Naive B cell (primary cell): ENCODE data around the gene THG1L. TPM values are rescaled to one million over a fixed set of nuclear protein-coding genes. Genes with fewer than 3 reads are reported as not detected.
A peak's percentile ranks its signal among the peaks of the same experiment; 100 is the strongest.

Experiments
- ATAC-seq, 2 donors: fragments of 150-1000 bp; cut with Tn5 transposase; 2 replicates each; pipeline ENCODE4 v1.10.0; 2021; ENCODE audit warnings: low read depth in 2 of 2, mild to moderate bottlenecking in 2 of 2, moderate library complexity in 2 of 2
- DNase-seq: peaks from one replicate; pipeline ENCODE4 v3.0.0; 2022
- H3K27ac Mint-ChIP-seq, 6 donors: one replicate each; pipeline ENCODE4 v1.8.0; 2020 to 2022; ENCODE audit warnings: mild to moderate bottlenecking in 6 of 6, mixed read lengths in 6 of 6, moderate library complexity in 5 of 6, inconsistent platforms in 2 of 6
- H3K27me3 Mint-ChIP-seq, 3 donors: one replicate each; pipeline ENCODE4 v1.8.0; 2021 to 2022; ENCODE audit warnings: mixed read lengths in 3 of 3, mild to moderate bottlenecking in 1 of 3
- H3K36me3 Mint-ChIP-seq, 2 donors: one replicate each; pipeline ENCODE4 v1.8.0; 2020 to 2022; ENCODE audit warnings: mixed read lengths in 2 of 2, inconsistent platforms in 1 of 2, mild to moderate bottlenecking in 1 of 2
- H3K4me1 Mint-ChIP-seq, 3 donors: one replicate each; pipeline ENCODE4 v1.8.0; 2020 to 2022; ENCODE audit warnings: mixed read lengths in 3 of 3, inconsistent platforms in 1 of 3, mild to moderate bottlenecking in 1 of 3, moderate library complexity in 1 of 3
- H3K4me3 Mint-ChIP-seq, 8 donors: one replicate each; pipeline ENCODE4 v1.8.0; 2020 to 2022; ENCODE audit warnings: mild to moderate bottlenecking in 8 of 8, mixed read lengths in 8 of 8, moderate library complexity in 8 of 8, inconsistent platforms in 2 of 8
- H3K9me3 Mint-ChIP-seq, 7 donors: one replicate each; pipeline ENCODE4 v1.8.0; 2020 to 2022; ENCODE audit warnings: mixed read lengths in 7 of 7, mild to moderate bottlenecking in 5 of 7, inconsistent platforms in 2 of 7, moderate library complexity in 1 of 7
- polyA plus RNA-seq, 6 donors: library from polyadenylated mRNA; unstranded; fragments of 300-500 nt; fragmentation: Illumina TruSeq; gene quantifications; one replicate each; pipeline ENCODE4 v1.2.3, GENCODE V29; 2021; ENCODE audit warnings: low read depth in 6 of 6

Gene THG1L
- polyA plus RNA-seq, 6 donors from 2014 or later, result 3.8 to 8.4 (median 5.6) TPM

DNA sequence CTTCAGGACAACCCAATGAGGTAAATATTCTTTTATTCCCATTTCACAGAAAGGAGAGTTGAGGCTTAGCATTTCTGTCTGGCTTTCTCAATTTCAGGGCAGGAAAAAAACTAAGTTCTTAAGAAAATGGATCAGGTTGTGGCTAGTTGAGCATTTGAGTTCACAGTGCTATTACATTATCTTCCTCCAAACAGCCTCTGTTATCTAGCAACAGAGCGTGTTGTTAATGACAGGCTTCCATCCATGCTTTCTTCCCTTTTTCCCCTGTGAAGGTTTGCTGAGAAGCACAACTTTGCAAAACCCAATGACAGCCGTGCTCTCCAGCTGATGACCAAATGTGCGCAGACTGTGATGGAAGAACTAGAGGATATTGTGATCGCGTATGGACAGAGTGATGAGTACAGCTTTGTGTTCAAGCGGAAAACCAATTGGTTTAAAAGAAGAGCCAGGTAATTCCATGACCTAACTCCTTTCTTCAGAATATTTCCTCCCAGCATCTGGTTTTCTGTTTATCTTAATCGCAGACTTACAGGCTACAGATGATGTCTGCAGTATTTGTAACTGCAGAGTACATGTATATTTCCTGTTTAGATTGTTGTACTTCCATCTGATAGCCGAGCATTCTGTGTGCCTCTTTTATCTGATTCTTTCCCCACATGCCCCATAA, 1.5 kb downstream of the THG1L start:
- H3K36me3 Mint-ChIP-seq, result peaks cover 0 to 7% of the 10 kb centered on the region in 2 donors
- no peaks in the 10 kb centered on the region for H3K9me3 Mint-ChIP-seq
- no peaks in the 10 kb centered on the region for H3K27me3 Mint-ChIP-seq
- no peak for DNase-seq
- H3K4me3 Mint-ChIP-seq, result peak overlapping the region in 6 of 8 donors; percentile 34 to 98 (median 67)
- peak overlapping the region in 5 of 6 donors; percentile 16 to 96 (median 54) for H3K27ac Mint-ChIP-seq
- no peak for ATAC-seq
- H3K4me1 Mint-ChIP-seq, result peaks cover 19 to 39% (median 26%) of the 10 kb centered on the region in 3 donors

DNA sequence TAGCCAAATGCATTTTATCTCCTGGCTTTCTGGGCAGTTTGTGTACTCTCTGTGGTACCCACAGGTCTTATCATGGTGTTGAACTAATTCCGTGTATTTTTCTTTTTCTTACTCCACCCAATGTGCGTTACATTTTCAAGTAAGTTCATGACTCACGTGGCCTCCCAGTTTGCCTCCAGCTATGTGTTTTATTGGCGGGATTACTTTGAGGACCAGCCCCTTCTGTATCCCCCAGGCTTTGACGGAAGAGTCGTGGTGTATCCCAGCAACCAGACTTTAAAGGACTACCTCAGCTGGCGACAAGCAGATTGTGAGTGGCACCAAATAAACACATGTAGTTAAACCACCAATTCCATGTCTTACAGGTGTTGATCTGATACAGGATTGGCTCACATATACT, 3.2 kb downstream of the THG1L start:
- Mint-ChIP-seq H3K36me3 (peaks cover 0 to 7% of the 10 kb centered on the region in 2 donors), H3K27ac (peak overlapping the region in 2 of 6 donors; percentile 50 to 53), H3K27me3 (no peaks in the 10 kb centered on the region), H3K4me1 (peaks cover 19 to 32% (median 26%) of the 10 kb centered on the region in 3 donors), H3K4me3 (peak overlapping the region in 1 of 8 donors; percentile 5), H3K9me3 (no peaks in the 10 kb centered on the region)
- no peak for ATAC-seq
- no peak for DNase-seq

DNA sequence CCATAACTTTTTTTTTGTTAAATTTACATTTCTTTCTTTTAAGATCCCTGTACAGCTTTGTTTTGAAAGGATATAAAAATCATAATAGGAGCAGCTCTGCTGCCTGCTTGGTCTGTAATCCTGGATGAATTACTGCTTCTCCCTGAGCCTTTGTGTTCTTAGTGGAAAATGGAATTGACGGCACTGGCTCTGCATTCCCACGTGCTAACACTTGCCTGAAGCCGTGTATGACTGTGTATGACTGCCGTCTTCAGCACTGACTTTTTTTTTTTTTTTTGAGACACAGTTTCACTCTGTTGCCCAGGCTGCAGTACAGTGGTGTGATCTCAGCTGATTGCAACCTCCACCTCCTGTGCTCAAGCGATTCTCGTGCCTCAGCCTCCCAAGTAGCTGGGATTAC, 4.8 kb downstream of the THG1L start:
- no peak overlapping the region for H3K4me3 Mint-ChIP-seq
- no peak for ATAC-seq

DNA sequence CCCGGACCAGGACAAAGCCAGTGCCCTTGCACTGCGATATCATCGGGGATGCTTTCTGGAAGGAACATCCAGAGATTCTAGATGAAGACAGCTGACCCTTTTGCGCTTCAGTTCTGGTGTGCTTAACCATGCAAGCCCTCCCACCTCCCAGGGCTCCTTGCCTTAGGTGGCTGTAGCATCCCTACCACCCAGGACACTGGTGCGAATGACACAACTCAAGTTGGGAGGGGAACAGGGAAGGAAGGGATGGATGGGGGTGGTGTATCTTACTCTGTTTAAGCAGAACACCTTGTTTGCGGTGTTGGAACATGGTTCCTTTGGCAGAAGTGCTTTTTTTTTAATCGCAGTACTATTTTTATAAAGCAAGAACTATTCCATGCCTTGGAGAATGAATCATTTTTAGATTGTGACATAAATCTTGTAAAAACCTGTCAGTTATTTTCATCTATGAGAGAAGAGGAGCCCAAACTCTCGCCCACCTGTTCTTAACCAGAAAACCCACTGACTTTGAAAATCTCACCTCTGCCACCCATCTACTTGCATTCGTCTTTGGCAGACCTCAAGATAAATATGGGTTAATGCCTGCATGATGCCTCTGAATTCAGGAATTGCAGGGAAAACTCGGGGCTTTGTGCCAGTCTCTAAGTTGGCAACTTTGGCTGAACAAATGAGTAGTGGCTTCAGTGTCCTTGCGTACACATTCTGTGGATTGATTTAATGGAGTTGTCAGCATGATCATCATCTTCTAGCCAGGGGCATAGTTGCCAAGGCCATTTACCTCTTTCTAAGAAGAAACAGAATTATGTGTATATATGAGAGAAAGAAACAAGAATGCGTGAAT, 8.4 kb downstream of the THG1L start:
- peak overlapping the region in 1 of 6 donors; percentile 64 for H3K27ac Mint-ChIP-seq
- DNase-seq (no peak), ATAC-seq (no peak)
- peak overlapping the region in 1 of 8 donors; percentile 72 for H3K4me3 Mint-ChIP-seq
- H3K27me3 Mint-ChIP-seq, result no peaks in the 10 kb centered on the region
- peaks cover 0 to 3% of the 10 kb centered on the region in 2 donors for H3K36me3 Mint-ChIP-seq
- no peaks in the 10 kb centered on the region for H3K9me3 Mint-ChIP-seq
- peaks cover 11 to 19% (median 16%) of the 10 kb centered on the region in 3 donors for H3K4me1 Mint-ChIP-seq

More for the DNA sequence above, 4.8 kb downstream of the THG1L start:
- H3K36me3 Mint-ChIP-seq, result peaks cover 0 to 7% of the 10 kb centered on the region in 2 donors
- H3K27me3 Mint-ChIP-seq, result no peaks in the 10 kb centered on the region
- peak overlapping the region in 1 of 6 donors; percentile 52 for H3K27ac Mint-ChIP-seq
- peaks cover 11 to 23% (median 18%) of the 10 kb centered on the region in 3 donors for H3K4me1 Mint-ChIP-seq
- no peak for DNase-seq
- no peaks in the 10 kb centered on the region for H3K9me3 Mint-ChIP-seq

DNA sequence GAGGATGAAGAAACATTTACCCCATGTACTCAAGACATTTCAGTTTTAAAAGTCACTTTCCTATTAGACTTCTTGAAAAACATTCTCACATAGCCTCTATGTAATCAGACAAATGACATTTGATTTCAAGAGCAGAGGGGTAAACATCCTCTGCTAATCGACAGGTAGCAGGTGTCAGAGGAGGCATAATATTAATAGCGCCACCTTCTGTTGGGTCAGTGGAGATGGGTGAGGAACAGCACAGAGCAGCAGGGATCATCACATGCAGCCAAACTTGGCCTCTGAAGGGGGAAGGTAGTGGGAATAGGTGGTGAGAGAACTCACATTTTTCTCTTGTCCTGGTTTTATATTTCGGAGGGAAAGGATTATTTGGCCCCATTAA, 9.0 kb downstream of the THG1L start:
- Mint-ChIP-seq H3K27me3 (no peaks in the 10 kb centered on the region), H3K4me3 (peak overlapping the region in 2 of 8 donors; percentile 26 to 72), H3K36me3 (peaks cover 0 to 3% of the 10 kb centered on the region in 2 donors), H3K9me3 (no peaks in the 10 kb centered on the region), H3K4me1 (peaks cover 17 to 23% (median 22%) of the 10 kb centered on the region in 3 donors), H3K27ac (peak overlapping the region in 2 of 6 donors; percentile 49 to 64)
- DNase-seq (no peak), ATAC-seq (no peak)

DNA sequence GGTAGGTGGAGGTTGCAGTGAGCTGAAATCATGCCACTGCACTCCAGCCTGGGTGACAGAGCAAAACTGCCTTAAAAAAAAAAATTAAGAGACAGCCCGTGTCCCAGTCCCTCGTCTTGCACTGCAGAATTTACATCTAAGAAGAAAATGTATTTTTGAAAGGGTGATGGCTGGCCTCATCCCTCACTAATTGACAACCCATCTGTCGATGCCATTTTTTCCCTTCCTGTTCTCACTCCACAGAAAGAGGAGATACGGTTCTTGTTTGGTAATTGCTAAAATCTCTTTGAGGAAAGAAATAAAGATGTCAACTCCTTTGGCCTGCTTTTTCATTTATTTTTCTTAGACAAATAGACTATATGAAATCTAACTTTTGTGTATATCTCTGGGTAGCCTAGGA, 9.9 kb downstream of the THG1L start:
- ATAC-seq (no peak), DNase-seq (no peak)
- Mint-ChIP-seq H3K27me3 (no peaks in the 10 kb centered on the region), H3K27ac (no peak overlapping the region), H3K9me3 (no peaks in the 10 kb centered on the region), H3K4me1 (peaks cover 22 to 27% (median 23%) of the 10 kb centered on the region in 3 donors), H3K36me3 (peaks cover 0 to 3% of the 10 kb centered on the region in 2 donors), H3K4me3 (peak overlapping the region in 1 of 8 donors; percentile 33)

DNA sequence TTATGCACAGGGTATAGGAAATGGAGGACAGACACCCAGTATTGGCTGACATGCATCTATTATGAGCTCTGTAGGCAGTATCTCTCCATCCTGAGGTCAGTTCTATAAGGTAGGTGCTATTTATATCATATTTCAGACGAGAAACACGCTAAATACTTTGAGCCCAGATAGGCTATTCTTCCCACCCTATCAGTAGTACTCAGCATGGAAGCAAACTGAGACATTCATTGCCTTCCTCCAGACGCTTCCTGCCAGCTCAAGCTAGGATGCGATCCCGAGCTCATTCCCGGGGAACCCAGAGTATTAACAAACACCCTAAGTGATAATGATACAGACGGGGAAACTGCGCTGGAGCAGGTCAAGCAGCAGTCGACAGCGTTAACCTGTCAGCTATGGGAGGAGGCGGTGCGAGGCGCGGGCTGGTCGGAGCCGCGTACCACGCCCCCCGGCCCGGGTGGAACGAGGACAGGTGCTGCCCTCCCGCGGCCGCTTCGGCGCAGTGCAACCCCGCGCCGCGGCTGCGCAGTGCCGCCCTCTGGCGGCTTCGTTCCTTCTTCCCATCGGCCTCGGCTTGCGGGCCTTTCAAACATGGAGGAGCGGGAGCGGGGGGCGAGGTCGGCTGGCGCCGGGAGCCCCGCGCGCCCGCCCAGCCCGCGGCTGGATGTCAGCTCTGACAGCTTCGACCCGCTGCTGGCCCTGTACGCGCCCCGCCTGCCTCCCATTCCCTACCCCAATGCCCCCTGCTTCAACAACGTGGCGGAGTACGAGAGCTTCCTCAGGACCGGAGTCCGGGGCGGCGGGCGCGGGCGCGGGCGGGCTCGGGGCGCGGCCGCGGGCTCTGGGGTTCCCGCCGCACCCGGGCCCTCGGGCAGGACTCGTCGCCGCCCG, 12.2 kb downstream of the THG1L start, which contains the start of gene LSM11:
Gene LSM11, plus strand, starts transcription at position 550 of the 888 bp plus-strand sequence. Its CDS starts 39 bp downstream, at position 589.
- no peaks in the 10 kb centered on the region for H3K27me3 Mint-ChIP-seq
- H3K4me1 Mint-ChIP-seq, result peaks cover 22 to 27% (median 24%) of the 10 kb centered on the region in 3 donors
- no peaks in the 10 kb centered on the region for H3K36me3 Mint-ChIP-seq
- DNase-seq, result peak; percentile 91
- H3K4me3 Mint-ChIP-seq, result peak within 1 kb of the TSS; percentile 76 to 98 (median 94)
- peak; percentile 89 to 90 for ATAC-seq
- no peaks in the 10 kb centered on the region for H3K9me3 Mint-ChIP-seq
- peak within 1 kb of the TSS; percentile 47 to 94 (median 68) for H3K27ac Mint-ChIP-seq

DNA sequence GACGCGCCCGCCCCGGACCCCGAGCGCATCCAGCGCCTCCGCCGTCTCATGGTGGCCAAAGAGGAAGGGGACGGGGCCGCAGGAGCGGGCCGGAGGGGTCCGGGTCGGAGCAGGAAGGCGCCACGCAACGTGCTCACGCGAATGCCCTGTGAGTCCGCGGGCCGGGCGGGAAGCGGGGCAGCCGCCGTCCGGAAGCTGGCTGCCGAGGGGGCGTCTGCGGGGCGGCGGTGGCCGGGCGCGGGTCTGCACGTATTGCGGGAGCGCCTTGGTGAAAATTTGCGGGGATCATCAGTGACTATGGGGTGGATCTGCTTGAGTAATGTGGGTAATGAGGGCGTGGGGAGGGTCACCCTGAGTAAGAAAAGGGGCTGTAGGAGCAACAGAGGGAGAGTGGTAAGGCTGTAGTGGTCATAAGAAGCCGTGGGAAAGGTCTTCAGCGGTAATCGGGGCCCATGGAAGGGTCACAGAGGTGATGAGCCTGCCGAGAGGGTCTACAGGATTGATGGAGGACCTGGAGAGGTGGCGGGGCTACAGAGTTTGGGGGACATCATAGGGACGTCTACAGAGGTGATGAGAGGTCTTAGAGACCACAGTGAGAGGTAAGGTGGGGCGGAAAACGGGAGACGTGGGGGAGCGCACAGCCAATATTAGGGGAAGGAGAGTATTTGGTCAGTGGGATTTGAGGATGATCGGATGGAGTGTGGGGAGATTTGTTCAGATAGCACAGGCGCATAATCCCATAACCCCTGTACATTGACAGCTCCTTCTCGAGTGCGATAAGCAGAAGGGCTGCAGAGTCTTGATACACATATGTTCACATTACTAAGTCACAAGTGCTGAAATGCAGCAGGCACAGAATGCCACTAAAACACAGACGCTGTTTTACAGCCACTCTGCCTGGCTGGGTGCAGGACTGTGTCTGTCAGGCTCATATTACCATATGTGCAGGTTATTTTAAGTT, 13.1 kb downstream of the THG1L start:
- Mint-ChIP-seq H3K27me3 (no peaks in the 10 kb centered on the region), H3K36me3 (no peaks in the 10 kb centered on the region), H3K4me3 (peak overlapping the region; percentile 76 to 98 (median 94)), H3K9me3 (no peaks in the 10 kb centered on the region), H3K27ac (peak overlapping the region; percentile 3 to 94 (median 62)), H3K4me1 (peaks cover 22 to 28% (median 27%) of the 10 kb centered on the region in 3 donors)
- DNase-seq (peak; percentile 29), ATAC-seq (no peak)

DNA sequence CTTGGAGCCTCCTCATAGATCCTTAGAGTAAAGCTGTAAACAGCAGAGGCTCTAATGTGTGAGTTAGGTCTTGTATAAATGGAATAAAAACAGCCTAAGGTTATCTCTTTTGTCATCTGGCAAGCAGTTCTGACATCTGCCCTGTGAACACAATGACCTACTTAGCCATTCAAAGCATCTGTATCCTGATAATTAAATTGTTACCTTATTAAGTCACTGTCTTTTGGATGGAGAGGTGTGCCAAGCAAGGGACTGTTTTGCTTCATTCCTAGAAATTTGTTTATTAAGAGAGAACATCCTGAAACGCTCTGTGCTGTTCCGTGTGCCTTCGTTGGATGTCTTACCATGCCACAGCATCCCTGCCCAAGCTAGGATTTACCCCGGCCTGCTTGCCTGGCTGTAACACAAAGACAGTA, 13.8 kb downstream of the THG1L start:
- H3K4me3 Mint-ChIP-seq, result peak overlapping the region; percentile 76 to 98 (median 94)
- H3K27ac Mint-ChIP-seq, result peak overlapping the region in 1 of 6 donors; percentile 11
- DNase-seq (no peak), ATAC-seq (no peak)
- peaks cover 21 to 28% (median 26%) of the 10 kb centered on the region in 3 donors for H3K4me1 Mint-ChIP-seq
- no peaks in the 10 kb centered on the region for H3K36me3 Mint-ChIP-seq
- no peaks in the 10 kb centered on the region for H3K27me3 Mint-ChIP-seq
- H3K9me3 Mint-ChIP-seq, result no peaks in the 10 kb centered on the region

DNA sequence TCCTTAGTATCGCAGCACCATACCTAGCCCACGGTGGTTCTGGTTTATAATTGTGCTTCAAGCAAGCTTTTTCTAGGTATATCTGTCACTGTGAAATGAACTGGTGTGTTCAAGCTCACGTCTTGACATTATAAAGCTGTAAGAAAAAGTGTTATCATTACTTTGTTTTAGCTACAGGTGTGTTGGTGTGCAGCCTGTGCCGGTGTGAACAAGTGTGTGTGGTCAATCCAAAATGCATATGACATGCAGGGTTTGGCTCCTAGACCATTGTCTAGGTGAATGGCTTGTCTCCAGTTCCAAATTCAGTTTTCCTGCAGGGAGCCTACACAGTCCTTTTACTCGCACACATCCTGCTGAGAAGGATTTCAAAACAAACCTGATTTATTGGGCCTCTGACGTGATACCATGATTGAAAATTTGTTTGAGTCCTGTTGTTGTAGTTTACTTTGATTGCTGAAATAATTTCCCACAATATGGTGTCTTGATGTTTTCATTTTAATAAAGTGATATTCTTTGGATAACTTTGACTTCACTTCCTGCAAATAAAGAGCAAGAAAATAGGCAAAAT, 16.0 kb downstream of the THG1L start:
- no peaks in the 10 kb centered on the region for H3K9me3 Mint-ChIP-seq
- peaks cover 0 to 8% of the 10 kb centered on the region in 2 donors for H3K36me3 Mint-ChIP-seq
- H3K27ac Mint-ChIP-seq, result no peak overlapping the region
- no peak for DNase-seq
- no peaks in the 10 kb centered on the region for H3K27me3 Mint-ChIP-seq
- H3K4me3 Mint-ChIP-seq, result peak overlapping the region in 1 of 8 donors; percentile 40
- ATAC-seq, result no peak
- H3K4me1 Mint-ChIP-seq, result peaks cover 16 to 28% (median 20%) of the 10 kb centered on the region in 3 donors

DNA sequence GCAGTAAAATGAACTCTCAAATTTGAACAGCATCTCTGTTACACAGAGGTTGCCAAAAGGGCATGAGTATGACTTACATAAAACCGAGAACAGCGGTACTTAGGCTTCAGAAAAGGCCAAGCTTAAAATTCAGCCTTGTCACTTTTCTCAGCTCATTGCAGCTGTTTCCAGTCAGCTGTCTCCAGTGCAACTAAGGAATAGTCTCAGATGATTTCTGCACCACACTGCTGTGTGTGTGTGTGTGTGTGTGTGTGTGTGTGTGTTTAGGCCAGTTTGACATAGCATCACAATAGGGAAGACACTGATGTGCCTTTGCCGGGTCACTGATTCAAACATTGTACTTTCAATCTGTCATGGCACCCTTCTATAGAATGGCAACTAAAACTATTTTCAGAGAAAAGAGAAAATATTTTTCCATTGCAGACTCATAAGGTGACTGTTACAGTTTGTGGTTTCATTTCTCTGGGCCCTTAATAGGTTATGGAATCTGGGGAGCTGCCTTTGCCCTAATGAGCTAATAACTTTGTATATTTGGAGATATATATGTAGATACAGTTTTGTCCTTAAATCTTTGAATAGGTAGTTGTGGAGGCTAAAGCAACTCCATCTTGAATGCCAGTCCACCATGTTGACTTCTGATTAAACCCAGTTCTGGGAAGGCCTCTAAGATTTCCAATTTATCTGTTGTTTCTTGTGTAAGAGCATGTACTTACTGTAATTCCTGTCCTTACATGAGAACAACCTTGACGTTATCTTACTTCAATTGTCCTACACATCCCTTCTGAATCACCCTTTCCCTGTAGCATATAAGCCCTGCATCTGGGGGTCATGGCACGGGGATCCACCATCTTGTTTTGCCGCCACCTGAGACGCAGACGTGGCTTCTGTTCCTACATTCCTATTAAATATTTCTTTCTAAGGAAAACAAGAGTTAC, 16.8 kb downstream of the THG1L start:
- Mint-ChIP-seq H3K27me3 (no peaks in the 10 kb centered on the region), H3K4me1 (peaks cover 16 to 26% (median 18%) of the 10 kb centered on the region in 3 donors), H3K4me3 (peak overlapping the region in 1 of 8 donors; percentile 40), H3K36me3 (peaks cover 7 to 8% of the 10 kb centered on the region in 2 donors), H3K9me3 (no peaks in the 10 kb centered on the region), H3K27ac (peak overlapping the region in 1 of 6 donors; percentile 18)
- ATAC-seq (no peak), DNase-seq (no peak)
